GM21737 (cell line): ENCODE results near the gene PRKAR1B.

Experiments
- ATAC-seq: cut with Tn5 transposase; IDR thresholded peaks from one replicate; pipeline ENCODE4 v1.9.1; 2021; ENCODE audit warnings: mild to moderate bottlenecking, moderate library complexity; ENCODE audit not compliant: unreplicated experiment

PRKAR1B gene

DNA sequence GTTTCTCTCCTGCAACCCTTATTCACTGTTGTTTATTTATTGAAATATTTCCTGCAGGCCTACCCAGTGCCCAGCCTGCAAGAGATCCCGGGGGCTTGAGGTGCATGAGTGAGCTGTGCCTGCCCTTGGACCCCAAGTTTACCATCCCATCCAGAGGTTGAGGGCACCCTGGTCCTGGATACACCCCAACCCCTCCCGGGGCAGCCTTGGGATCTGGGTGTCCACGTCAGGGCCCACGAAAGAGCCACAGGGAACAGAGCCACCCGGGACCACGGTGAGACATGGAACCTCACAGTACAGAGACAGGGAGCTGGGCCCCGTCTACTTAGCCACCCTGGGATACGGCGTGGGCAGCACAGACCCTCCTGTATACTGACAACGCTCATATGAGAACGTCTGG lies 178.7 kb downstream of the PRKAR1B start:
- ATAC-seq: no peak

DNA sequence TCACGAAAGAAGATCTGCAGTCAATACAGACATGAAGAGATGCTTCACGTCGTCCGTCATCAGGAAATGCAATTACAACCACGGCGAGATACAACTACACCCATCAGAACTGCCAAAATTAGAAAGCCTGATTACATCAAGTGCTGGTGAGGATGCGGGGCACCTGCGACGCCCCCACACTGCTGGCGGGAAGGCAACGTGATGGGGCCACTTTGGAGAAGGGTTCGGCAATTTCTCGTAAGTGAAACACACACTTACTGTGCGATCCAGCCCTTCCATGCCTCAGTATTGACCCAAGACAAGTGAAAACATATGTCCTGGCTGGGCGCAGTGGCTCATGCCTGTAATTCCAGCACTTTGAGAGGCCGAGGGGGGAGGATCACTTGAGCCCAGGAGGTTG lies 181.6 kb downstream of the PRKAR1B start:
- no peak for ATAC-seq

DNA sequence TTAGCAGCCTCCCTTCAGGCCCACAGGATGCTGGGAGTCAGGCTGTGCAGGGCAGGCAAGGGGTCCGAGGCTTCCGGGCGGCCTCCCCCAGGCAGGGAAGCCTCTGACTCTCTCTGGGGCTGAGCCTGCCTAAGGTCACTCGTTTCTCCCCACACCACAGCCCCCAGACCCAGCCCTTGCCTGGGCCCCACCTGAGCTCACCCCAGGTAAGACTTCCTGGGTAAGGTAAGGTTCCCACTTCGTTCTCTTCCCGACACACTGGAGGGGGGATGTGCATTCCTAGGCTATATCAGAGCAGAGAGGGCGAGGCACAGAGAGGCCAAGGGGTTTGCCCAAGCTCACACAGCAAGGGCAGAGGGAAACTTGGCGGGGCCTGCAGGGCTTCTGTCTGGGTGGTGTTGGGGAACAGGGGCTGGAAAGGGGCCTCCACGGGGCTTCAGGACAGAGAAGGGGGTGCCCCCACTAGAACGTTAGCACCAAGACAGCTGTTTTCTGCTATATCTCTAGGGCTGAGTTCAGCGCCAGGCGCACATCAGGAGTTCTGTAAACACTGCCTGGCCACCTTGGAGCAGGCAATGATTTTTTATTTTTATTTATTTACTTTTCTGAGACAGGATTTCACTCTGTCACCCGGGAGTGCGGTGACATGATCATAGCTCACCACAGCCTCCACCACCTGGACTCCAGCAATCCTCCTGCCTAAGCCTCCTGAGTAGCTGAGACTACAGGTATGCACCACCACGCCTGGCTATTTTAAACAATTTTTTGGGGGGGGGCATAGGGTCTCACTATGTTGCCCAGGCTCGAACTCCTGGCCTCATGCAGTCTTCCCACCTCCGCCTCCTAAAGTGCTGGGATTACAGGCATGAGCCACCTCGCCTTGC lies 182.5 kb downstream of the PRKAR1B start:
- no peak for ATAC-seq

DNA sequence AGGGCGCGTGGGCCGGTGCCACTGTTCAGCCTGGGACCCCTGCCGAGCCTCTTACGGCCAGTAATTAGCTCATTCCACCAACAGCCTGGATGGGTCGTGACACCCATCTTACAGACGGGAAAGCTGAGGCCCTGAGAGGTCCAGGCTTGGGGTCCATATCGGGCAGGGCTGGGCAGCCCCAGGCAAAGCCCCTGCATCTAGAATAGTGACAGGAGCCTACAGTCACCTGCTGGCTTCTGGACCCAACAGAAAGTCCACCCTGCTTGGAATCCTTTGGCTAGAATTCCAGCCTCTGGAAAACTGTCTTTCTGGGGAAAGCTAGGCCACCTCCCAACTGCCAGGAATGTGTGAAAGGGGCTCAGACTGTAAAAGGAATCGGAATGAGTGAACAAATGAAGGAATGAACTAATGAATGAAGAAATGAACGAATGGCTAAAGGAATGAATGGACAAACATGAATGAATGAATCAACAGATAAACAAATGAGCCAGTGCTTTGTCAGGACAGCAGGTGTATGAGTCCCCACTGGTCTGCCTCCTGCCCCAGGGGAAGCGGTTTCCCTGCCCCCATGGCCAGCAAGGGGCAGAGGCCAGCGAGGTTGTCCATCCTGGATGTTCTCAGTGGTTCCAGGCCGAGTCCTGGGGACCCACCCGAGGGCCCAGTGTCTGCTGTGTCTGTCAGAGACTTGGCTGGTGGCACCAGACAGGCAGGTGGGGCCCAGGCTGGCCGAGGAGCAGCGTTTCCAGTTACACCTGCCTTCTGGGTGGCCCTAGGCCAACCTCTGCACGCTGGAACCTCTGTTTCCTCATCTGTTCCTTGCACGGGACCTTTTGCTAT lies 183.4 kb downstream of the PRKAR1B start:
- ATAC-seq: no peak

DNA sequence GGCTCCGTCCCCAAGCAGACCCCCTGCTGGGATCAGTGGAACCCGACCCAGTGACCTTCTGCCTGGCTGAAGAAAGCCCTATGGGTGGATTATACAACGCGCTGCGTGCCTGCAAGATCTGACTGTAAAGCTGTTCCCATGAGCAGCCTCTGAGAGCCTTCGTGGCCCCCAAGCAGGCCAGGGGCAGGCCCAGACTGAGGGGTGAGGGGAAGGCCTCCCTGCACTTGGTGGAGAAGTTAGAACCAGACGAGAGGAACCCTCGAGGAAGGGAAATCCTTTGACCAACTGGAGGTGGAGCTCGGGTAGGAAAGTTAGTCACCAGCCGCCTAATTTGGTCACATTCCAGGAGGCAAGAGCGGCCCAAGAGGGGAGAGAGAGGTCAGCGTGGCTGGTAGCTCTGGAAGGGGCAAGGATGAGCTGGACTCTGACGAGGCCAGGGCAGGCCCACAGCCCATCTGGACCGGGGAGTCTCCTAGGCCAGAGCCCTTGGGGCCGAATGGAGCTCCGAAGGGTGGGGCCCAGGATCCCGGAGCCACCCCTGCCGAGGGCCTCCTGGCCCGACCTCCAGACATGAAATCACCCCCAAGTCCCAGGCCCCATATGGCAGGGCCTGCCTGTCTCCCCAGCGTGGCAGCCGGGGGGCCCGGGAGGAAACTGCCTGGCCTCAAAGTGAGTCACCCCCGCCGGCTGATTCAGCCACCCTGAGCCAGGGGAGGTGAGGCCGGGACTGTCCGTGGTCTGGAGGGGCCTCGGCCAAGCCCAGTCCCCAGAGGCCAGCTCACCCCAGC lies 184.2 kb downstream of the PRKAR1B start:
- ATAC-seq: no peak

DNA sequence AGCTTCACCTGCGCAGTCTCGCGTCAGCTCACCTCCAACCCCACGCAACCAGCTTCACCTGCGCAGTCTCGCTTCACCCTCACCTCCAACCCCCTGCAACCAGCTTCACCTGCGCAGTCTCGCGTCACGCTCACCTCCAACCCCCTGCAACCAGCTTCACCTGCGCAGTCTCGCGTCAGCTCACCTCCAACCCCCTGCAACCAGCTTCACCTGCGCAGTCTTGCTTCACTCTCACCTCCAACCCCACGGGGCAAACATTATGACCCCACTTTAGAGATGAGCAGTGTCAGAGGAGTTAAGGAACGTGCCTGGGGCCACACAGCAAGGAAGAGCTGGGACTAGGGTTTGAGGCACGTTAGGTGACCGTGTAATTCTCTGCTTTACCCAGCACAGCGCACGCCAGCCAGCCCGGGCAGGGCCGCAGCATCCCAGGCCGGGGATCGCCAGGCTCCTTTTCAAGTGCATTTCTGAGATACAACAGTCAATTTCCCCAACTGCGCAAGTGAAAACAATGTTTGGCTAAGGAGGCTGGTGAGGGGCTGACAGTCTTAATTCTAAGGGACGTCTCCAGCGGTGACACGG lies 184.9 kb downstream of the PRKAR1B start:
- no peak for ATAC-seq

DNA sequence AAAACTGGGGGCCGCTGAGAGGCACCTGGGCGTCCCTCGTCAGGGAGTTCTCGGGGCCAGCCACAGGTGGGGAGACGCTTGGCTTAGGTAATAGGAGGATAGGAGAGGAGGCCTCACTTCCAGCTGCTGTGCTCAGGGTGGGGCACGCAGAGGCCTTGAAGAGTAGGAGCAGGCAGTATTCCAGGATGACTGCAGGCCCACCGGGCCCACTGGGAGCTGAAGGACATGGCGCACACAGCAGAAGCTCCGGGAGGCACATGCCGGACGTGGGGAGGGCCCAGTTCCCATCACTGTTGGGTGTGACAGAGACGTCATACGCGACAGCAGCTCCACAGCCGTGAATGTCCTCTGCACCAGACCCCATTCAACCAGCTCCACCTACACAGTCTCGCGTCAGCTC lies 185.4 kb downstream of the PRKAR1B start:
- ATAC-seq: no peak

DNA sequence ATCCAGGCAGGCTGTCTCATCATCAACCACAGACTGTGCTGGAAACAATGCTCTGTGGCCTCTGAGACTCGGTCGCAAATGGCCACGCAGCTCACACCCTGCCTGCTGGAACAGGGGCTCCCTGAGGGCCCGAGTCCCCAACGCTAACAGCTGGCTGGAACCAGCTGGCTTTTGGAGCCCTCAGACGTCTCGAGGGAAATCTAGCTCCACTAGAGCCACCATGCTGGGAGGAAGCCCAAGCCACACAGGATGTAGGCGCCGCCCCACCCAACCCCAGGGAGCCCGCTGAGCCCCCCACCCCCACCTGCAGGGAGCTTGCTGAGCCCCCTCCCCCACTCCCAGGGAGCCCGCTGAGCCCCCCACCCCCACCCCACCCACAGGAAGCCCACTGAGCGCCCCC lies 186.1 kb downstream of the PRKAR1B start:
- ATAC-seq: no peak

DNA sequence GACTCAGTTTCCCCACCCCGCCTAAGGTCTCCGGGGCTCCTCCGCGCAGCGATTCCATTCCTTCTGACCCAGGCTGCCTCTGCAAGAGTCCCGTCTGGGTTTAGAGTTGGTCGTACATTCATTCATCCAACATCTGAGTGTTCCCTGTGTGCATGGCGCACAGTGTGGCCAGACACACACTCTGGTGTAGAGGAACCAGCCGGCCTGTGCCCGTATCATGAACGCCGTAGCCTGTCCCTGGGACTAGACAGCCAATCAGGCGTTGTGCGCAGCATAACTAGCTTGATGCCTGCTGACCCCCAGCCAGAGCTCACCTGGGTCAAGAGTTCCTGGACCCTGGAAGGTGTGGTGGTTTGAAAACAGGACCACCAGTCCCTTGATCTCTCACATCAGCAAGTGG lies 186.5 kb downstream of the PRKAR1B start:
- ATAC-seq: no peak

DNA sequence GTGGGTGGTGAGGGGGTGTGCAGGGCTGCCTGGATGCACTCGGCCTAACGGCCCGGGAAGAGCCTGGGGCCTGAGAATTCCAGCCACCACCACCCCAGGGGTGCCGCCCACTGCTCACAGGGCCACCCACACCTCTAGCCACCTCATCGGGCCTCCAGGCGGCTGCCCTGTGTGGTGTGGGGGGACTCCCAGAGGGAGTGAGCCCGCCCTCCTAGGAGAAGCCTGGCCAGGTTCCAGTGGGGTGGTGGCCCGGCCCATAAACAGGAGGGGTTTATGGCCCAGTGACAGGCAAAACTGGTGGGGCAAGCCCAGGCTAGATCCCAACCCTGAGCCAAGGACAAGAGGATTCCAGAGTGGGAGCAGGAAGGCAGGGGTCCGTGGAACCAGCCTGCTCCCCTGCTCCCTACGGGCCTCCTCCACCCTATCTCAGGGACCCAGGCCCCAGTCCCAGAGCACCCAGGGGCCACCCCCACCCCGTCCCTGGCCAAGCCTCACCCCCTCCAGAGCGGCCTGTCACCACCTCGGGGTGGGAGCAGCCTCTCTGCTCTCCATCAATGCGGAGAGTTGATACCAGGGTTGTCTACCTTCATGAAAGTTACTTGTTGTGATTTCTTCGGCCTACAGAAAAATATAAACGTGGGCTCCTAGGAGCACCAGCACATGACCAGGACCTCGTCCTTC lies 187.2 kb downstream of the PRKAR1B start:
- ATAC-seq: no peak

DNA sequence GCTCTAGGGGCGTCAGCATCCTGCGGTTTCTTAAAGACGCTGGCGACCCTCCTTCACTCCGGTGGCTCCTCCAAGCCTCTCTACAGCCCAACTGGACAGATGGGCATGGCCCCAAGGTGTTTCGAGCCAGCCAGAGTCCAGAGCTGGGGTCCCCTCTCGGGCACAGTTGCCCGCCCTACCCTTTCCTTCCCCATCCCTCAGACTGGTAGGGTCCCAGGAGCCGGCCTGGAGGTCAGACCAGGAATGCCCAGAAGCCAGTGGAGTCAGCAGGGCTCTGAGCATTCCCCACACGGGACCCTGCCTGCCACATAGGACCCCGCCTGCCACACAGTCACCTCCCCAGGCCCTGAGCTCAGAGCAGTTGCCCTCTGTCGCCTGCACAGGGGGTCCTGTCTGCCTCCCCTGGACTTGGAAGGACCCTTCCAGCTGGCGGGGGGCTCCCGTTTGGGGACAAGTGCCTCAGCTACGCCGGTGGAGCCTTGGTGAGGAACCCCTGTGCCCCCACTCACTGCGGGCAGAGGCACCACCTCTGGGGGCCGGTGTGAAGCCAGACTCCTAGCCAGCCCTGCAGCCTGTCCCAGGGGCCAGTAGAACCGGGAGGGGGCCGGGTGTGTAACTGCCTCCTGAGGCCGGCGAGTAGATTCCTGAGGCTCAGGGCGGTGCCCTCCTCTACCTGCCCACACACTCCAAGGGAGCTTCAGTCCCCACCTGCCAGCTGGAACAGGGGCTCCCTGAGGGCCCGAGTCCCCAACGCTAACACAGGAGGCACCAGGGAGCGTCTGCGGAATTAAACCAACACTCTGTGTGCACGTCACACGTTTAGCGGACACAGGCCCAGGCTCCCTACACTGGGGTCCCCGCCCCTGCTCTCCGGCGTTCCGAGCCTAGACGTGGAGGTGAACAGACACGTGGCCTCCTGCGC lies 188.1 kb downstream of the PRKAR1B start:
- no peak for ATAC-seq

DNA sequence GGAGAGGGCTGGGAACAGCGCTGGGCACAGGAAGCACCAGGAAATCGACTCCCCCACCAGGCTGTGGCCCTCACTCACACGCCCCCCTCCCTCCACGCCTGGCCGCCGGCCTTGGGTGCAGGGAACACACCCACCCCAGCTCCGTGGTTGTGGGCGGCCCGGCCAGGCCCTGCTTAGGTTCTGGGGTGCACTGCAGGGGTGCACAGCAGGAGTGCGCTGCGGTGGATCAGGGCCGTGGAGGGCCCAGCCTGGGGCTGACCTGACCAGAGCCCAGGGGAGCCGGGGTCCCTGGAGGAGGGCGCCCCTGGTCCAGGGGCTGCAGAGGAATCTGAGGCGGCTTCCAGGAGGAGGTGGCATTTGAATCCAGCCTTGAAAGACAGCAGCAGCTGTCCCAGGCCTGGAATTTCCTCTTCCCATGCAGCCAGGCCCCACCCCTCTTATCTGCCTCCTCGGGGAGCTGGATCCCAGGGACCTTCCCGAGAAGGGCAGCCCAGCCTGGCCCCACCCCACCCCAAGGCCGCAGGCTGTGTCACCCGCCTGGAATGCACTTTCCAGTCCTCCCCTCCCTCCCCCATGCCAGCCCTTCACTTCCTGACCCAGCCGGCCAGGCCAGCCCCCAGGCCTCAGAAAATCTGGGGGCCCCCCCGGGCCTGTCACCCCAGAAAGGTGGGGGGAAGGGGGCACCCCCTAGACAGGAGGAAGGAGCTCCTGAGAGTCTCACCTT lies 189.0 kb downstream of the PRKAR1B start:
- no peak for ATAC-seq

DNA sequence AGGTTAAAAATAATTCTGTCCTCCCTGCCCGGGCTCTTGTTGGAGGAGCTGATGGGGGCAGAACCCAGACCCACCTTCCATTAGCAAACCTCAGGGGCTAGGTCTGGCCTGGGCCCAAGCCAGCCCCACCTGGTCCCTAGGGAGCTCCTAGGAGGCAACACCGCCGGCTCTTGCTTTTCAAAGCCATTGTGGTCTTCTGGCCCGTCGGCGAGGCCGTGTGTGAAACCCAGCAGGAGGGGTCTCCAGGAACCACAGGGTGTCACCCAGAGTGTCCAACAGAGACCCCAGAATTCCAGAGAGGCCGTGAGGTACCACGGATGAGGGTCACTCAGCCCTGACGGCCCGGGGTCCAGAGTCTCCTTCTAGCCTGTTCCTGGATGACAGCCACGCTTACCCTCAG lies 190.8 kb downstream of the PRKAR1B start:
- no peak for ATAC-seq

DNA sequence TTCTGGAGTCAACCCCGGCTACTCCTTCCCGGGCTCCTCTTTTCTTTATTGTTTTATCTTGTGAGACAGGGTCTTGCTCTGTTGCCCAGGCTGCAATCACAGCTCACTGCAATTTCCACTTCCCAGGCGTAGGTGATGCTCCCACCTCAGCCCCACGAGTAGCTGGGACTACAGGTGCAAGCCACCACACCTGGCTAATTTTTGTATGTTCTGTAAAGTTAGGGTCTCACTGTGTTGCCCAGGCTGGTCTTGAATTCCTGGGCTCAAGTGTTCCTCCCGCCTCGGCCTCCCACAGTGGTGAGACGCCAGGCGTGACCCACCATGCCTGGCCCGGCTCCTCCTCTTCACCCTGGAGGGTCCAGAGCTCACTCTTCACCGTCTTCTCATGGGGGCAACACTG lies 192.1 kb downstream of the PRKAR1B start:
- ATAC-seq: no peak

DNA sequence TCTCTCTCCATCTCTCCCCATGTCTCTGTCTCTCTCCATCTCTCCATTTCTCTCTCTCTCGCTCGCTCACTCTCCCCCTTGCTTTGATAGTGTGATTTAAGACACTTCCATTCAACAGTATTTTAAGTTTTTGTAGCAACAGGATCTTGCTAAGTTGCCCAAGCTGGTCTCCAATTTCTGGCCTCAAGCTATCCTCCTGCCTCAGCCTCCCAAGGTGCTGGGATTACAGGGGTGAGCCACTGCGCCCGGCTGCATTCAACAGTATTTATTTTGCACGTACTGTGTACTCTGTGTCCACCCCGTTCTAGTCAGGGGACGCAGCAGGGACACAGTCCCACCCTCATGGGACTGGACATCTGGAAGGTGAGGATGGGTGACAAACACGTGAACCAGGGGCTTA lies 193.0 kb downstream of the PRKAR1B start:
- no peak for ATAC-seq

DNA sequence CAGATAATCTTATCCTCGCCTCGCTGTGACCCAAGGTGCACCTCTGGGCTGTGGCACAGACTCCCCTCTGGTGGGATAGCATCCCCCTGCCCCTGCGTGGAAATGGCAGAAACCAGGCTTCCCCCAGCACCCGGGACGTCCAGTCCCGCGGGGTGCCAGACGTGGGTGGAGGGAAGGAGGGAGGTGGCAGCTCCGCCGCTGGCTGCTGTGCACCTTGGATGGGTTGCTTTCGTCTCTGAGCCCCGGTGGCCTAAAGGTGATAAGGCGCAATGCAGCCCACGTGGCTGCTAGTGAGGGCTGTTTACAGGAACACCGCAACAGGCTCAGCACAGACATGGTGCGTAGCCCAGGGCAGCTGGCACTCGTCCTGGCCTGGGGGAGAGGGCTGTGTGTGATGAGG lies 193.8 kb downstream of the PRKAR1B start:
- ATAC-seq: no peak

DNA sequence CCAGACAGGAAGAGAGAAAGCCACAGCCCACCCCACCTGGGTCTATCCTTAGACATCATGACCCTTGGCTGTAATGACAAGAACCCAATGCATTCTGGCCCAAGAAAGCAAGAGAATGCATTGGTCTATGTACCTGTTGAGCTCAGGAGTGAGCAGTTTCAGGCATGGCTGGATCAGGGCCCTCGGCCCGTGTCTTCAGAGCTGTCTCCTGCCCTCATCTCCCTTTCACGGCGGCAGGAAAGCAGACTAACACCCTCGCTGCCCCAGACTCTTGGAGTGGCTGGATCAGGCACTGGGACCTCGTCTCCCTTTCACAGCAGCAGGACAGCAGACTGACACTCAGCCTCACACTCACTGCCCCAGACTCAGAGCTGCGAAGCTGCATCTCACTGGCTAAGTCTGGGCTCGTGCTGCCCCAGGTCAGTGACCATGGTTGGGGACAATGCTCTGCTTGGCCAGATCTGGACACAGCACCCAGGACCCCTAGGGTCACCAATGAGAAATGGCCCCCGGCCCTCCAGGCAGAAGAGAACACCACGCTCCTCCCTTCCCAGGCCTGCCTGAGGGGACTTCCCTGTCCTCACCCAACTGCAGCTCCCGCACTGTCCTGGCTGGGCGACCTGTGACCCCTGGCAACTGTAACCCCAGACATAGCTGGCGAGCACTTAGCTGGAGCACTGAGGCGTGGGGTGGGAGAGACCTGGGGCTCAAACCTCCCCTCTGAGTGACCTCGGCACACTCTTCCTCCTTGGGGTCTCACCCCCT lies 194.5 kb downstream of the PRKAR1B start:
- no peak for ATAC-seq

DNA sequence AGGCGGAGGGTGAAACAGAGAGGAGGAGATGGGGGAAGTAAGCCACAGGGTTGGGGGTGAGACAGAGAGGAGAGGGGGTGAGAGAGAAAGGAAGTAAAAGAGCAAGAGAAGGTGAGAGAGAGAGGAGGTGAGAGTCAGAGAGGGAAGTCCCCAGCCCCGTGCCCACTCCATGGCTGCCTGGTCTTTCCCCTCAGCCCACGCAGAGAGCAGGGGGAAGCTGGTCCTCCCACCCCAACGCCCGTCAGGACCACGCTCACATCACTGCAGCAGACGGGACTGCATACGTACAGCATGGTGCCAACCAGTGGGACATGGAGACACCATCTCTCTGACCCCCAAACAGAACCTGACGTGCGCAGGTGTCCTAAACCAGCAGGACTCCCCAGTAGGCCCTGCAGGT lies 195.3 kb downstream of the PRKAR1B start:
- no peak for ATAC-seq
